HL-60 (cell line): ENCODE data around the gene PARD3.

Source experiments
- DNase-seq, 2 experiments: peaks; one replicate each; pipeline ENCODE4 v3.0.0-alpha.2; 2010 to 2020; ENCODE audit warnings: low read depth in 1 of 2, low spot score in 1 of 2
- H3K27ac ChIP-seq: fragments of 250-450 bp; sonication (Bioruptor Pico); replicated peaks from 2 replicates; pipeline ENCODE4 v1.5.1; 2020; ENCODE audit warnings: mild to moderate bottlenecking, moderate library complexity
- H3K27me3 ChIP-seq: fragments of 250-450 bp; sonication (Bioruptor Pico); 2 replicates; pipeline ENCODE4 v1.5.1; 2021; ENCODE audit warnings: mild to moderate bottlenecking, moderate library complexity; ENCODE audit not compliant: insufficient read depth, poor library complexity, severe bottlenecking
- H3K4me3 ChIP-seq: replicated peaks from 2 replicates; pipeline ENCODE4 v1.5.1; 2011; ENCODE audit warnings: mild to moderate bottlenecking, control low read depth, low read length; ENCODE audit not compliant: insufficient read depth
- CTCF ChIP-seq: IDR thresholded peaks from one replicate; pipeline ENCODE4 v1.5.1; 2011; ENCODE audit warnings: low read length, control low read depth, inconsistent platforms; ENCODE audit not compliant: insufficient read depth
- GABPA ChIP-seq: IDR thresholded peaks from 2 replicates; pipeline ENCODE4 v1.6.1; 2012; ENCODE audit warnings: low read depth
- POLR2AphosphoS5 ChIP-seq: IDR thresholded peaks from 2 replicates; pipeline ENCODE4 v1.6.1; 2012; ENCODE audit warnings: low read depth
- SPI1 ChIP-seq: IDR thresholded peaks from 2 replicates; pipeline ENCODE4 v1.6.1; 2012; ENCODE audit warnings: low read depth, mild to moderate bottlenecking, borderline replicate concordance
- TF ChIP-seq, protein P1 (sequence below): IDR thresholded peaks from 2 replicates; pipeline ENCODE4 v1.6.1; 2012; ENCODE audit warnings: low read depth; ENCODE audit not compliant: insufficient replicate concordance

PARD3 gene

DNA sequence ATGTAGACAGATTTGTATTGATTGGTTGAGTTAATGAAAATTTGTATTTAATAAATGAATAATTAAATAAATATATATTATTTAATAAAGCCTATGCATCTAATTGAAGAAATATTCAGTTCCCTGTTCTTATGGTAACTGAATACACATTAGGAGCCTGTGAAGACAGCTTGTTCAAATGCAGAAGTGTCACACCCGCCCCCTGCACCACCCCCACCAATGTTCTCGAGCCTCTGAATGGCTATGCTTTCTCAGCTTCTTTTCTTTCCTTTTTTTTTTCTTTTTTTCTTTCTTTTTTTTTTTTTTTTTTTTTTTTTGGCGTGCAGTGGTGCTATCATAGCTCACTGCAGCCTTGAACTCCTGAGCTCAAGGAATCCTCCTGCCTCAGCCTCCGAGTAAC, 38.3 kb upstream of the PARD3 start:
- Histone ChIP-seq H3K27ac (no peak overlapping the region), H3K27me3 (no peaks in the 10 kb centered on the region), H3K4me3 (no peak overlapping the region)
- no peak for TF ChIP-seq CTCF
- TF ChIP-seq SPI1: no peak
- TF ChIP-seq, protein P1, sequence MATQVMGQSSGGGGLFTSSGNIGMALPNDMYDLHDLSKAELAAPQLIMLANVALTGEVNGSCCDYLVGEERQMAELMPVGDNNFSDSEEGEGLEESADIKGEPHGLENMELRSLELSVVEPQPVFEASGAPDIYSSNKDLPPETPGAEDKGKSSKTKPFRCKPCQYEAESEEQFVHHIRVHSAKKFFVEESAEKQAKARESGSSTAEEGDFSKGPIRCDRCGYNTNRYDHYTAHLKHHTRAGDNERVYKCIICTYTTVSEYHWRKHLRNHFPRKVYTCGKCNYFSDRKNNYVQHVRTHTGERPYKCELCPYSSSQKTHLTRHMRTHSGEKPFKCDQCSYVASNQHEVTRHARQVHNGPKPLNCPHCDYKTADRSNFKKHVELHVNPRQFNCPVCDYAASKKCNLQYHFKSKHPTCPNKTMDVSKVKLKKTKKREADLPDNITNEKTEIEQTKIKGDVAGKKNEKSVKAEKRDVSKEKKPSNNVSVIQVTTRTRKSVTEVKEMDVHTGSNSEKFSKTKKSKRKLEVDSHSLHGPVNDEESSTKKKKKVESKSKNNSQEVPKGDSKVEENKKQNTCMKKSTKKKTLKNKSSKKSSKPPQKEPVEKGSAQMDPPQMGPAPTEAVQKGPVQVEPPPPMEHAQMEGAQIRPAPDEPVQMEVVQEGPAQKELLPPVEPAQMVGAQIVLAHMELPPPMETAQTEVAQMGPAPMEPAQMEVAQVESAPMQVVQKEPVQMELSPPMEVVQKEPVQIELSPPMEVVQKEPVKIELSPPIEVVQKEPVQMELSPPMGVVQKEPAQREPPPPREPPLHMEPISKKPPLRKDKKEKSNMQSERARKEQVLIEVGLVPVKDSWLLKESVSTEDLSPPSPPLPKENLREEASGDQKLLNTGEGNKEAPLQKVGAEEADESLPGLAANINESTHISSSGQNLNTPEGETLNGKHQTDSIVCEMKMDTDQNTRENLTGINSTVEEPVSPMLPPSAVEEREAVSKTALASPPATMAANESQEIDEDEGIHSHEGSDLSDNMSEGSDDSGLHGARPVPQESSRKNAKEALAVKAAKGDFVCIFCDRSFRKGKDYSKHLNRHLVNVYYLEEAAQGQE: no peak
- TF ChIP-seq POLR2AphosphoS5: no peak
- no peak for TF ChIP-seq GABPA
- no peak for DNase-seq

DNA sequence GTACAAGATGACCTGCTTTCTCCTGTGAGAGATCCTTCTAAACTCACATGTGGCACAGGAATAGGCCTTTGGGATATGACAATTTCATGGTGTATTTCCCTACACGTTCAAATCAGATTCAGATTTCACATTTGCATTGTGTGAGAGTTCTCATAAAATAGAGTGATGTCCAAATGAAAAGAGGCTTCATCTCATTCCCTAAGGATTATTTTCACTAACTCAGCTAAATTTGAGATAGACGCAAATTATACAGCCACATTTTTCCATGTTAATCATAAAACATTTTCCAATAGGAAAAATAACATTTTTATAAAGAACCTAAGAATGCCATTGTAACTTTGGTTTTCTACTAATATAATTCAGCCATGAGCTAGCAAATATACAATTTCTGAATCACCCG, 35.5 kb upstream of the PARD3 start:
- no peak overlapping the region for H3K27ac ChIP-seq
- no peak for DNase-seq
- H3K4me3 ChIP-seq: no peak overlapping the region
- TF ChIP-seq GABPA (no peak), SPI1 (no peak), CTCF (no peak)
- H3K27me3 ChIP-seq: no peaks in the 10 kb centered on the region

- TF ChIP-seq GABPA (no peak), CTCF (no peak), SPI1 (no peak), POLR2AphosphoS5 (no peak)
- TF ChIP-seq, protein P1: no peak
- no peak overlapping the region for H3K27ac ChIP-seq
- no peak for DNase-seq
- no peak overlapping the region for H3K4me3 ChIP-seq
- H3K27me3 ChIP-seq: no peaks in the 10 kb centered on the region
These were observed 34.9 kb upstream of the PARD3 start for GRCh38 chr10:34850036-34850435.

GRCh38 chr10:34845070-34845469, 30.0 kb upstream of the PARD3 start:
- Histone ChIP-seq H3K4me3 (no peak overlapping the region), H3K27me3 (no peaks in the 10 kb centered on the region), H3K27ac (no peak overlapping the region)
- TF ChIP-seq CTCF: no peak
- no peak for TF ChIP-seq GABPA
- no peak for TF ChIP-seq SPI1
- no peak for TF ChIP-seq POLR2AphosphoS5
- TF ChIP-seq, protein P1: no peak
- DNase-seq: no peak
